RWPE1 (cell line): ENCODE data around the gene KIRREL1.

Experiments
- CTCF ChIA-PET: fragments of 350-600 bp; sonication (Branson Sonifier 250); formaldehyde crosslinking; extraction: SDS; loops from one replicate; lab custom pipeline; 2021; lab: Yijun Ruan, JAX
- POLR2A ChIA-PET: fragments of 400-600 bp; formaldehyde crosslinking; extraction: SDS; loops from one replicate; lab custom pipeline; 2020; ENCODE audit warnings: antibody characterized with exemption; ENCODE audit not compliant: low non-redundant PET; lab: Yijun Ruan, JAX
- DNase-seq: peaks from one replicate; pipeline ENCODE4 v3.0.0; 2012; ENCODE audit warnings: low spot score
- H3K27ac ChIP-seq: fragments of 450-650 bp; 2 replicates; pipeline ENCODE4 v1.5.1; 2017
- CTCF ChIP-seq: fragments of 450-650 bp; conservative IDR thresholded peaks from 2 replicates; pipeline ENCODE4 v1.5.1; 2017; ENCODE audit warnings: low read depth, mild to moderate bottlenecking

KIRREL1 gene

GRCh38 chr1:158118713-158119402, 125.4 kb downstream of the KIRREL1 start:
- POLR2A ChIA-PET = no interaction called here
- CTCF ChIA-PET = interaction anchor here (0.7 to 3.5 kb wide), 7 partner anchors 14 to 155 kb away, joined by 3 to 37 read pairs (median 4); no protein-coding TSS in a partner anchor

GRCh38 chr1:158119976-158120653, 126.7 kb downstream of the KIRREL1 start:
- no peak for TF ChIP-seq CTCF
- DNase-seq = no peak
- CTCF ChIA-PET = interaction anchor here (0.6 to 3.5 kb wide), 5 partner anchors 10 to 156 kb away, joined by 3 to 37 read pairs (median 4); no protein-coding TSS in a partner anchor
- POLR2A ChIA-PET = no interaction called here
- no peak overlapping the region for H3K27ac ChIP-seq

More at GRCh38 chr1:158118713-158119402, 125.4 kb downstream of the KIRREL1 start:
- TF ChIP-seq CTCF = no peak
- no peak overlapping the region for H3K27ac ChIP-seq
- no peak for DNase-seq

- ChIA-PET CTCF (interaction anchor here (0.5 to 3.5 kb wide), 23 partner anchors 8 to 1925 kb away, joined by 3 to 38 read pairs (median 3); no protein-coding TSS in a partner anchor), POLR2A (no interaction called here)
- H3K27ac ChIP-seq = no peak overlapping the region
- peak; percentile 63 for DNase-seq
- peak; percentile 78 for TF ChIP-seq CTCF
Observed at GRCh38 chr1:158121604-158122254, 128.3 kb downstream of the KIRREL1 start.

- CTCF ChIA-PET = interaction anchor here (0.6 to 2.4 kb wide), 7 partner anchors 23 to 965 kb away, joined by 3 to 19 read pairs (median 4); no protein-coding TSS in a partner anchor
- POLR2A ChIA-PET = no interaction called here
- no peak overlapping the region for H3K27ac ChIP-seq
- DNase-seq = no peak
- TF ChIP-seq CTCF = no peak
Observed at GRCh38 chr1:158122833-158123388, 129.5 kb downstream of the KIRREL1 start.

- CTCF ChIA-PET = interaction anchor here (0.9 to 3.6 kb wide), 9 partner anchors 21 to 544 kb away, joined by 3 to 40 read pairs (median 6); partner anchors contain the start of gene KIRREL1
- POLR2A ChIA-PET = no interaction called here
- DNase-seq = peak; percentile 84
- peak overlapping the region; percentile 60 for H3K27ac ChIP-seq
- TF ChIP-seq CTCF = no peak
Observed at GRCh38 chr1:158124034-158124433, 130.6 kb downstream of the KIRREL1 start.
